WTC11 (cell line): ENCODE results near the gene MR1. TPM values are rescaled to one million over a fixed set of nuclear protein-coding genes. Genes with fewer than 3 reads are reported as not detected.

ENCODE experiments used
- ATAC-seq: fragments of 200-7000 bp; cut with Tn5 transposase; 2 replicates; pipeline ENCODE4 v1.10.0; 2021; ENCODE audit warnings: mild to moderate bottlenecking, moderate library complexity
- CTCF ChIA-PET: fragments of 300-600 bp; sonication (Branson Sonifier 250); formaldehyde crosslinking; loops from one replicate; lab custom pipeline; 2021; ENCODE audit warnings: antibody characterized with exemption; lab: Charles Lee
- POLR2A ChIA-PET: fragments of 350-600 bp; sonication (Branson Sonifier 250); formaldehyde crosslinking; loops from one replicate; lab custom pipeline; 2021; ENCODE audit warnings: antibody characterized with exemption; lab: Charles Lee
- DNase-seq: peaks from one replicate; pipeline ENCODE4 v3.0.0; 2021; ENCODE audit warnings: low spot score
- H3K27ac Mint-ChIP-seq: 2 replicates; pipeline ENCODE4 v1.8.0; 2021; ENCODE audit warnings: mixed read lengths
- H3K27me3 Mint-ChIP-seq: 2 replicates; pipeline ENCODE4 v1.8.0; 2021; ENCODE audit warnings: low read depth, mild to moderate bottlenecking, moderate library complexity, mixed read lengths
- H3K36me3 Mint-ChIP-seq: 2 replicates; pipeline ENCODE4 v1.8.0; 2021; ENCODE audit warnings: mixed read lengths
- H3K4me1 Mint-ChIP-seq: 2 replicates; pipeline ENCODE4 v1.8.0; 2022; ENCODE audit warnings: mixed read lengths
- H3K4me3 Mint-ChIP-seq: 2 replicates; pipeline ENCODE4 v1.8.0; 2021; ENCODE audit warnings: mild to moderate bottlenecking, moderate library complexity, mixed read lengths
- H3K9me3 Mint-ChIP-seq: 2 replicates; pipeline ENCODE4 v1.8.0; 2021; ENCODE audit warnings: mixed read lengths
- ATF2 ChIP-seq: sonication (generic); formaldehyde crosslinking; IDR thresholded peaks from 2 replicates; pipeline ENCODE4 v1.8.1; 2022; ENCODE audit warnings: low read depth, missing genetic modification reagents, borderline replicate concordance
- ATF3 ChIP-seq: sonication (generic); formaldehyde crosslinking; conservative IDR thresholded peaks from 2 replicates; pipeline ENCODE4 v1.8.1; 2022; ENCODE audit warnings: mild to moderate bottlenecking, missing genetic modification reagents
- CBFB ChIP-seq: sonication (generic); formaldehyde crosslinking; IDR thresholded peaks from 2 replicates; pipeline ENCODE4 v1.8.1; 2022; ENCODE audit warnings: mild to moderate bottlenecking, low read depth, missing genetic modification reagents
- E2F4 ChIP-seq: sonication (generic); formaldehyde crosslinking; IDR thresholded peaks from 2 replicates; pipeline ENCODE4 v1.8.1; 2022; ENCODE audit warnings: low read depth, mild to moderate bottlenecking, moderate library complexity, missing genetic modification reagents, borderline replicate concordance
- ERG ChIP-seq: fragments of 250-450 bp; sonication (Bioruptor Pico); IDR thresholded peaks from 2 replicates; pipeline ENCODE4 v1.8.0; 2021; ENCODE audit warnings: mild to moderate bottlenecking
- GTF2I ChIP-seq: fragments of 250-450 bp; sonication (Bioruptor Pico); conservative IDR thresholded peaks from 2 replicates; pipeline ENCODE4 v1.4.0; 2021; ENCODE audit warnings: mild to moderate bottlenecking
- MAX ChIP-seq: sonication (generic); formaldehyde crosslinking; IDR thresholded peaks from 2 replicates; pipeline ENCODE4 v1.8.0; 2022; ENCODE audit warnings: mild to moderate bottlenecking, missing genetic modification reagents
- MXD4 ChIP-seq: fragments of 250-450 bp; sonication (Bioruptor Pico); IDR thresholded peaks from 2 replicates; pipeline ENCODE4 v1.8.0; 2021; ENCODE audit warnings: mild to moderate bottlenecking, moderate library complexity, borderline replicate concordance
- NR2C2 ChIP-seq: sonication (generic); formaldehyde crosslinking; IDR thresholded peaks from 2 replicates; pipeline ENCODE4 v1.8.0; 2022; ENCODE audit warnings: mild to moderate bottlenecking, missing genetic modification reagents
- PRDM15 ChIP-seq: sonication (generic); formaldehyde crosslinking; IDR thresholded peaks from 2 replicates; pipeline ENCODE4 v1.8.0; 2022; ENCODE audit warnings: missing genetic modification reagents
- RORB ChIP-seq: fragments of 250-450 bp; sonication (Bioruptor Pico); IDR thresholded peaks from 2 replicates; pipeline ENCODE4 v1.9.0; 2021; ENCODE audit warnings: mild to moderate bottlenecking
- TCF7 ChIP-seq: sonication (generic); formaldehyde crosslinking; IDR thresholded peaks from 2 replicates; pipeline ENCODE4 v1.8.0; 2022; ENCODE audit warnings: mild to moderate bottlenecking, low read depth, missing genetic modification reagents, moderate library complexity
- TEAD4 ChIP-seq: sonication (generic); formaldehyde crosslinking; IDR thresholded peaks from 2 replicates; pipeline ENCODE4 v1.8.0; 2022; ENCODE audit warnings: mild to moderate bottlenecking, missing genetic modification reagents
- ZNF263 ChIP-seq: sonication (generic); formaldehyde crosslinking; IDR thresholded peaks from 2 replicates; pipeline ENCODE4 v1.8.1; 2022; ENCODE audit warnings: low read depth, mild to moderate bottlenecking, moderate library complexity, missing genetic modification reagents
- ZNF425 ChIP-seq: fragments of 250-450 bp; sonication (Bioruptor Pico); conservative IDR thresholded peaks from 2 replicates; pipeline ENCODE4 v1.9.0; 2021; ENCODE audit warnings: mild to moderate bottlenecking
- total RNA-seq: library from RNA; stranded (reverse); gene quantifications from 3 replicates; pipeline ENCODE4 v1.2.3, GENCODE V29; 2021
- TF ChIP-seq, protein P1 (sequence below): fragments of 250-450 bp; sonication (Bioruptor Pico); IDR thresholded peaks from 2 replicates; pipeline ENCODE4 v1.9.0; 2021; ENCODE audit warnings: mild to moderate bottlenecking
- TF ChIP-seq, protein P2 (sequence below): sonication (generic); formaldehyde crosslinking; IDR thresholded peaks from 2 replicates; pipeline ENCODE4 v1.8.0; 2022; ENCODE audit warnings: mild to moderate bottlenecking, missing genetic modification reagents
- TF ChIP-seq, protein P3 (sequence below): fragments of 200-600 bp; IDR thresholded peaks from 2 replicates; pipeline ENCODE4 v1.8.0; 2022; ENCODE audit warnings: antibody characterized with exemption
- TF ChIP-seq, protein P4 (sequence below): sonication (generic); formaldehyde crosslinking; IDR thresholded peaks from 2 replicates; pipeline ENCODE4 v1.8.1; 2023; ENCODE audit warnings: mild to moderate bottlenecking, missing genetic modification reagents, moderate library complexity

MR1 gene
- total RNA-seq, 1 experiment from 2014 or later = 0.28 TPM

GRCh38 chr1:181064011-181064623 lies 30.3 kb downstream of the MR1 start:
- Mint-ChIP-seq H3K4me1 (peaks cover 31% of the 10 kb centered on the region), H3K4me3 (no peak overlapping the region), H3K9me3 (peaks cover 12% of the 10 kb centered on the region), H3K27me3 (no peaks in the 10 kb centered on the region), H3K36me3 (0 out of 2 replicates have a peak, but pooled peaks cover 4% of the 10 kb centered on the region), H3K27ac (peak overlapping the region; percentile 60; the same call in 1 of the 2 replicates)
- DNase-seq (no peak), ATAC-seq (peak; percentile 65)
- ChIA-PET POLR2A (interaction anchor here (0.6 kb wide), 1 partner anchor 34 kb away, joined by 3 read pairs; no protein-coding TSS in a partner anchor), CTCF (interaction anchor here (1.0 kb wide), 1 partner anchor 20 kb away, joined by 3 read pairs; no protein-coding TSS in a partner anchor)
- TF ChIP-seq, protein P1, sequence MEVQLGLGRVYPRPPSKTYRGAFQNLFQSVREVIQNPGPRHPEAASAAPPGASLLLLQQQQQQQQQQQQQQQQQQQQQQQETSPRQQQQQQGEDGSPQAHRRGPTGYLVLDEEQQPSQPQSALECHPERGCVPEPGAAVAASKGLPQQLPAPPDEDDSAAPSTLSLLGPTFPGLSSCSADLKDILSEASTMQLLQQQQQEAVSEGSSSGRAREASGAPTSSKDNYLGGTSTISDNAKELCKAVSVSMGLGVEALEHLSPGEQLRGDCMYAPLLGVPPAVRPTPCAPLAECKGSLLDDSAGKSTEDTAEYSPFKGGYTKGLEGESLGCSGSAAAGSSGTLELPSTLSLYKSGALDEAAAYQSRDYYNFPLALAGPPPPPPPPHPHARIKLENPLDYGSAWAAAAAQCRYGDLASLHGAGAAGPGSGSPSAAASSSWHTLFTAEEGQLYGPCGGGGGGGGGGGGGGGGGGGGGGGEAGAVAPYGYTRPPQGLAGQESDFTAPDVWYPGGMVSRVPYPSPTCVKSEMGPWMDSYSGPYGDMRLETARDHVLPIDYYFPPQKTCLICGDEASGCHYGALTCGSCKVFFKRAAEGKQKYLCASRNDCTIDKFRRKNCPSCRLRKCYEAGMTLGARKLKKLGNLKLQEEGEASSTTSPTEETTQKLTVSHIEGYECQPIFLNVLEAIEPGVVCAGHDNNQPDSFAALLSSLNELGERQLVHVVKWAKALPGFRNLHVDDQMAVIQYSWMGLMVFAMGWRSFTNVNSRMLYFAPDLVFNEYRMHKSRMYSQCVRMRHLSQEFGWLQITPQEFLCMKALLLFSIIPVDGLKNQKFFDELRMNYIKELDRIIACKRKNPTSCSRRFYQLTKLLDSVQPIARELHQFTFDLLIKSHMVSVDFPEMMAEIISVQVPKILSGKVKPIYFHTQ (CRISPR knock-in tag) = no peak
- TF ChIP-seq MAX (CRISPR knock-in tag) (no peak), GTF2I (CRISPR knock-in tag) (no peak), CBFB (CRISPR knock-in tag) (no peak), NR2C2 (no peak), ATF2 (CRISPR knock-in tag) (no peak), TCF7 (CRISPR knock-in tag) (no peak), ERG (no peak), TEAD4 (no peak), E2F4 (CRISPR knock-in tag) (no peak), ATF3 (CRISPR knock-in tag) (no peak), MXD4 (CRISPR knock-in tag) (no peak), RORB (no peak), ZNF263 (no peak), ZNF425 (CRISPR knock-in tag) (no peak), PRDM15 (no peak)
- TF ChIP-seq, protein P2, sequence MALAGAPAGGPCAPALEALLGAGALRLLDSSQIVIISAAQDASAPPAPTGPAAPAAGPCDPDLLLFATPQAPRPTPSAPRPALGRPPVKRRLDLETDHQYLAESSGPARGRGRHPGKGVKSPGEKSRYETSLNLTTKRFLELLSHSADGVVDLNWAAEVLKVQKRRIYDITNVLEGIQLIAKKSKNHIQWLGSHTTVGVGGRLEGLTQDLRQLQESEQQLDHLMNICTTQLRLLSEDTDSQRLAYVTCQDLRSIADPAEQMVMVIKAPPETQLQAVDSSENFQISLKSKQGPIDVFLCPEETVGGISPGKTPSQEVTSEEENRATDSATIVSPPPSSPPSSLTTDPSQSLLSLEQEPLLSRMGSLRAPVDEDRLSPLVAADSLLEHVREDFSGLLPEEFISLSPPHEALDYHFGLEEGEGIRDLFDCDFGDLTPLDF (CRISPR knock-in tag) = no peak
- TF ChIP-seq, protein P3, sequence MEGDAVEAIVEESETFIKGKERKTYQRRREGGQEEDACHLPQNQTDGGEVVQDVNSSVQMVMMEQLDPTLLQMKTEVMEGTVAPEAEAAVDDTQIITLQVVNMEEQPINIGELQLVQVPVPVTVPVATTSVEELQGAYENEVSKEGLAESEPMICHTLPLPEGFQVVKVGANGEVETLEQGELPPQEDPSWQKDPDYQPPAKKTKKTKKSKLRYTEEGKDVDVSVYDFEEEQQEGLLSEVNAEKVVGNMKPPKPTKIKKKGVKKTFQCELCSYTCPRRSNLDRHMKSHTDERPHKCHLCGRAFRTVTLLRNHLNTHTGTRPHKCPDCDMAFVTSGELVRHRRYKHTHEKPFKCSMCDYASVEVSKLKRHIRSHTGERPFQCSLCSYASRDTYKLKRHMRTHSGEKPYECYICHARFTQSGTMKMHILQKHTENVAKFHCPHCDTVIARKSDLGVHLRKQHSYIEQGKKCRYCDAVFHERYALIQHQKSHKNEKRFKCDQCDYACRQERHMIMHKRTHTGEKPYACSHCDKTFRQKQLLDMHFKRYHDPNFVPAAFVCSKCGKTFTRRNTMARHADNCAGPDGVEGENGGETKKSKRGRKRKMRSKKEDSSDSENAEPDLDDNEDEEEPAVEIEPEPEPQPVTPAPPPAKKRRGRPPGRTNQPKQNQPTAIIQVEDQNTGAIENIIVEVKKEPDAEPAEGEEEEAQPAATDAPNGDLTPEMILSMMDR = no peak
- TF ChIP-seq, protein P4, sequence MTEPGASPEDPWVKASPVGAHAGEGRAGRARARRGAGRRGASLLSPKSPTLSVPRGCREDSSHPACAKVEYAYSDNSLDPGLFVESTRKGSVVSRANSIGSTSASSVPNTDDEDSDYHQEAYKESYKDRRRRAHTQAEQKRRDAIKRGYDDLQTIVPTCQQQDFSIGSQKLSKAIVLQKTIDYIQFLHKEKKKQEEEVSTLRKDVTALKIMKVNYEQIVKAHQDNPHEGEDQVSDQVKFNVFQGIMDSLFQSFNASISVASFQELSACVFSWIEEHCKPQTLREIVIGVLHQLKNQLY (CRISPR knock-in tag) = no peak
